VCaP (cell line): ENCODE results near the gene RHOB.

Experiments used
- H3K27ac ChIP-seq: fragments of 450-650 bp; 2 replicates; pipeline ENCODE4 v1.5.1; 2017
- TF ChIP-seq, protein P1 (sequence below): fragments of 450-650 bp; conservative IDR thresholded peaks from 2 replicates; pipeline ENCODE4 v1.5.1; 2017; ENCODE audit warnings: mild to moderate bottlenecking, moderate library complexity

RHOB gene

DNA sequence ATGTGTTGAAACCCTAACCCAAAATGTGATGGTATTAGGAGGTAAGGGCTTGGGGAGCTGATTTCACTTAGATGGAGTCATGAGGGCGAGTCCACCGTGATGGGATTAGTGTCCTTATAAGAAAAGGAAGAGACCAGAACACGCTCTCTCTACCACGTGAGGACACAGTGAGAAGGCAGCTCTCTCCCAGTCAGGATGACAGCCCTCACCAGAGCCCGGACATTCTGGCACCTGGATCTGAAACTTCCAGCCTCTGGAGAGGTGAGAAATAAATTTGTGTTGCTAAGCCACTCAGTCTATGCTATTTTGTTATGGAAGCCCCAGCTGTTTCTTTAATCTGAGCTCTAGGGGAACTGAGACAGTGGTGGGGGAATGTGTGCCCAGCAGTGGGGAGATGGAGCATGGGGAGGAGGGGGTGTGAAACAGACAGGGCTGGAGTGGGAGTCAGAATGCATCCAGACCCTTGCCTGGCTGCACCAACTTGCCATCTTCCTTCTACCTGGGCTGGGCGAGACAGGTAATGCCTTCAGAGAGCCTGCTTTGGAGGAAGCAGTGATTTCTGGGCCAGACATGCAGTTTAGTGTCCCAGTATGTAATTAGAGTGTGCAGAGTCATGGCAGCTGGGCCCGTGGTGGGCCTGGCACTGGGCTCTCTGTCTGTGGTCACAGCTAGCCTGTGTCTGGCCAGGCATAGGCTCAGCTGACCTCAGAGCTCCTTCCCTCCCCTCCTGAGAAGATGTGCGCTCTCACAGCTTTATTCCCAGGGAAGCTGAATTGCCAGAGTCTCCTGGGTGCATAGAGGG lies 38.1 kb downstream of the RHOB start:
- TF ChIP-seq, protein P1, sequence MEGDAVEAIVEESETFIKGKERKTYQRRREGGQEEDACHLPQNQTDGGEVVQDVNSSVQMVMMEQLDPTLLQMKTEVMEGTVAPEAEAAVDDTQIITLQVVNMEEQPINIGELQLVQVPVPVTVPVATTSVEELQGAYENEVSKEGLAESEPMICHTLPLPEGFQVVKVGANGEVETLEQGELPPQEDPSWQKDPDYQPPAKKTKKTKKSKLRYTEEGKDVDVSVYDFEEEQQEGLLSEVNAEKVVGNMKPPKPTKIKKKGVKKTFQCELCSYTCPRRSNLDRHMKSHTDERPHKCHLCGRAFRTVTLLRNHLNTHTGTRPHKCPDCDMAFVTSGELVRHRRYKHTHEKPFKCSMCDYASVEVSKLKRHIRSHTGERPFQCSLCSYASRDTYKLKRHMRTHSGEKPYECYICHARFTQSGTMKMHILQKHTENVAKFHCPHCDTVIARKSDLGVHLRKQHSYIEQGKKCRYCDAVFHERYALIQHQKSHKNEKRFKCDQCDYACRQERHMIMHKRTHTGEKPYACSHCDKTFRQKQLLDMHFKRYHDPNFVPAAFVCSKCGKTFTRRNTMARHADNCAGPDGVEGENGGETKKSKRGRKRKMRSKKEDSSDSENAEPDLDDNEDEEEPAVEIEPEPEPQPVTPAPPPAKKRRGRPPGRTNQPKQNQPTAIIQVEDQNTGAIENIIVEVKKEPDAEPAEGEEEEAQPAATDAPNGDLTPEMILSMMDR: no peak
- H3K27ac ChIP-seq: no peak overlapping the region

DNA sequence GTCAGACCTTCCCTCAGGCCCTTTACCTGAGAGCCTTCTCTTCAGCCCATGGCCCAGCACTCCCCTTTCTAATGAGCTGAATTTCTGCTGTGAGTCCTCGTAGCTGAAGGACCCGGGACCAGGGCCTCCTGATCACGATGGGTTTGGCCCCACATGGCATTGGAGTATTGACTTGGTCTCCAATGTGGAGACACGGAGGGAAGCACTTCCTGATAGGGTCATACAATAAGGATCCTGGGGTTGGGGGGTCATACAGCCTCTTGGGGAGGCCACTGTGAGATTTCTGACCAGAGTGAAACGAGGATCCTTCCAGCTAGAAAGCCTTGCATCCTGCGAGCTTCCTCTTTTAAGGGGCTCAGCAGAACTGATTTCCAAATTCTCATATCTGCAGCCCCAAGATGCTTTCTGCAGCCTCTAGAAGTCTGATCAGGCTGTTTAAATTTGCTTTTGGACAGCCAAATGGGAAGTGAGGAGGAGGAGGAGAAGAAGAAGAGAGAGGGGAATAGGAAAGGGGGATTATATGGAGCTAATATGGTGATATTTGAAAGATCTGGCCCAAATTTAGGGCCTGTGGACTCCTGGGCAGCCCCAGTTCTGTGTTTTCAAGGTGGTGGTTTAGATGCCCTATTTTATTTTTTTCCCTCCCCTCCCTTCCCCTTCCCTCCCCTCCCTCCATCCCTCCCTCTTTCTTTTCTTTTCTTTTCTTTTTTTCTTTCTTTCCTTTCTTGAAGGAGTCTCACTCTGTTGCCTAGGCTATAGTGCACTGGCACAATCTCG lies 38.9 kb downstream of the RHOB start:
- TF ChIP-seq, protein P1: no peak
- no peak overlapping the region for H3K27ac ChIP-seq

DNA sequence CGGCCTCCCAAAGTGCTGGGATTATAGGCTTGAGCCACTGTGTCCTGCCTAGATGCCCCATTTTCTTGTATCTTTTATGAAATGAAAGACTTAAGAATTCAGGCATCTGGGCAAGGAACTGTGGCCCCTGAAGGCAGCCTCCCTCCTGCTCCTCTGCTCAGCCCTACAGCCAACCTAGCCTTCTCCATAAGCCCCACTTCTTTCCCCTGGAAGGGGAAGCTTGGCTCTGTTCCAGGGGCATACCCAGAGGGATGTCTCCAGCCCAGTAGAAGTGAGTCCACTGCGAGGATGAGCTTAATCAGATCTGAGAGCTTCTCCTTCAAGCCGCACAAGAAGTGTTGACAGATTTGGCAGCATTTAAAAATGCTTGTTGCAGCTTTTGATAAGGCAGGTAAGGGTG lies 39.7 kb downstream of the RHOB start:
- H3K27ac ChIP-seq: no peak overlapping the region
- TF ChIP-seq, protein P1: no peak

DNA sequence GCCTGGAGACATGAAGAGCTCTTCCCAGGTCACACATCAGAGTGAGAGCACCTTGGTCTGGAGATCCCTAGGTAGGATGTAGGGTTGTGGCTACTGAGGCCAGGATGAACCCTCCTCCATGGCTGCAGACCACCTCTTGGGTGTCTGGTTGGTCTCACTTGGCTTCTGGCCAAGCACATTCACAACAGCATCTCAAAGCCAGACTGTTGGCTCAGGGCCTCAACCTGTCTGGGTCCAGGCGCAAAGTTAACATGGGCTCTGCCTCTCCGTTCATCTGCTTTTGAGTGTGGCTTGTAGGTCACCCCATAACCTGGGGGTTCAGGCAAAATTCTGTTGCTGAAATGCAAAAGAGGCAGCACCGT lies 40.1 kb downstream of the RHOB start:
- TF ChIP-seq, protein P1: no peak
- H3K27ac ChIP-seq: no peak overlapping the region

DNA sequence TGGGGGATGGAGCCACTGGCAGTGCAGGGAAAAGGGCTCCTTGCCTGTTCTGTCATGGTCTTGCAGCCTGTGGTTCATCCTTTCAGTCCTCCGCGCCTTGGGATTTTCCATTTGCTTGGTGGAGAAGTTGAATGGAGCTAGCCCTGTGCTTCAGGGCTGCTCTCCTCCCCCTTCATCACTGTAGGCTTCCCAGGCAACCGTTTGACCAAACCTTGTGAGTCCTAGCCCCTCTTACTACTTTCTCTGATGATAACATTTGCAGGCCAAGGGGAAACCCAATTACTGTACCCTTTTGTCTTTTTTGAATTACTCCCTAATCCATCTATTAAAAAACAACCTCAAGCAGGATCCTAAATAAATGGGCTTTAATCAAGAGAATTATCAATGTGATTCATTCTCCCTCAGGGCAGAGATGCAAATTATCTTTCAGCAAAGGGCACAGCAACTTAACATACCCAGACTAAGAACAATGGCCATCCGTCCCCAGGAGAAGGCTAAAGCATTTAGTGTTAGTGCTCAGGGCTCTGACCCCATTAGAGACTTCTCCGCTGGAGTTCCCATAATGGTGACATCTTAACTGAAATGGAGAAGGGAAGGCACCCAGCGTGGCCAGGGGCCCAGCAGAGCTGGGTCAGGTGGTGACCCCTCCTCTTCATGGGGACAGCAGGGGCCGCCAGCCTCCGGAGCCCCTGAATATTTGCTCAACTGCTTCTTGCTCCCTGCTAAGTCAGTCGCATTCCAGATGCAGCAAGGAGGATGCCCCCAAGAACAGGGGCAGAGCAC lies 40.7 kb downstream of the RHOB start:
- TF ChIP-seq, protein P1: no peak
- H3K27ac ChIP-seq: no peak overlapping the region

DNA sequence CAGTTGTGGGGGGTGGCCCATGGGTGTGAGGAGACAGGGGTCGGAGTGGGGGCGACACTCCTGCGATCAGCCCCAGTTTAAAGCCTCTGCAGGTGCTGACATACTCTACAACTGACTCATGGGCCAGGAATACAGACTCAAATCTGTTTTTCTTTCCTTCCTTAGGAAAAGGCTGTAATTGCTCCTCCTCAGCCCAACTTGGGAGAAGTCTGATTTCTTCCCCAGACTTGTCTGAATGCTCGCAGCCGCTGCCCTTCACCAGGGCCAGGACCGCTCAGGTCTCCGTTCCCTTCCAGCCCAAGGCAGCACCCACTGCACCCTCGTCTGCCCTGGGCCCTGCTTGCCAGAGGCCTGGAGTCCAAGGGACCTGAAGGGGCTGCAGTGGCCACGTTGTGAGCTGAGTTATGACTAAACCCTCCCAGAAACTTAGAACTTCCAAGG lies 41.3 kb downstream of the RHOB start:
- H3K27ac ChIP-seq: no peak overlapping the region
- TF ChIP-seq, protein P1: no peak

DNA sequence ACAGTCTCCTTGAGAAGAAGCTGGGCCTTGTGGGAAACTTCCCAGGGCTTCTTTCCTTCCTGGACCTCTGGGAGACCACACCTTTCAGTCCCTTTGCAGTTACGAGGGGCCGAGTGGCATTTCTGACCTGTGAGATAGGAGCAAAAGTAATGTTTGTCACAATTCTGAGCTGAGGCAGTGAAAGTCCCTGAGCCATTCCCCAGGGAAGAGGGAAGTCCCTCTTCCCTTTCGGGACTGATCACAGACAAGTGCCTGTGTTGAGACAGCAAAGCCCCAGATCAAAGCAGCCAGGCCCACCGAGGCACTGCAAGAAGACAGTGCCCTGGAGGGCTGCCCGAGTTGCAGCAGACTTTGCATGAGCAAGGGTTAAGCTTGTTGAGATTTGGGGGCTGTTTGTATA lies 41.9 kb downstream of the RHOB start:
- no peak overlapping the region for H3K27ac ChIP-seq
- TF ChIP-seq, protein P1: no peak
